Anterior cingulate cortex (tissue), 58 donors: ENCODE measurements around the gene CEMIP.
A peak's percentile ranks its signal among the peaks of the same experiment; 100 is the strongest.

Experiments
- DNase-seq, 58 donors: peaks; one replicate each; lab custom pipeline; 2025; lab: John Stamatoyannopoulos, UW

Gene CEMIP

GRCh38 chr15:80779658-80780415 is 667 bp downstream of the CEMIP start:
- DNase-seq: peak in 8 of 58 donors; percentile 4 to 29 (median 18)

DNA sequence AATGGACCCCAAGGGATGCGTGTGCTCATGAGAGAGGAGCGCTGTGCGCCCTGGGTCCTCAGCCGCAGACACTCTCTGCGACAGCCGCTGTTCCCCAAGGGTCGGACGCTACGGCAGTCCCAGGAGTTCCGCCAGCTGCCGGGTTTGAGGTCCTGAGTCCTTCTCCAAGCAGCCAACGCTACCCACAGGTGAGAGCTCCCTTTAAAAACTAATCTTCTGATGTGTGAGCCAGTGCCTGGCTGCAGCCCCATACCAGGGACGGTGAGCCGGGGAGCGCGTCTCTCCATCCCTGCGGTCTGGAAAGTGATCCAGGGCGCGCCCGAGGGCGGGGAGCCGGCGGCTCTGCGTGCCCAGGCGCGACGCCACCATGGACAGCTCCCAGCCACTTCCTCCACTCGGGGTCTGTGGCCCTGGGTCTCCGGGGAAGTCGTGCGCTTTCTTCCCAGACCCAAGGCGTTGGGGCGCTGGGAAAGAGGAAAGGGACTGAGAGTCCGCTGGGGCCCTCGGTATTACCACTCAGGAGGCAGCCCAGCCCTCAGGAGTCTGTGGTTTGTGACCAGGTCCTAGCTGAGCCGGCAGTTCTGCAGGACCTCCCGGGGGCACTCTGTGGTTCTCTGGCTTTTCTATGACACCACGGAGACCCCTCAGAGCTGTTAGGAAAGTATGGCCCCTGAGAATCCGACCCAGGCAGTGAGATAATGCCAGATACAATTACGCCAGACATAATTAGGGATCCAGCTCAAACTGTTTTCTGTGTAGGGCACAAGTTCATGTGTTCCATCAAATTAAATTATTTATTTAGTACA is 1.4 kb downstream of the CEMIP start:
- DNase-seq: peak in 2 of 58 donors; percentile 13 to 39

GRCh38 chr15:80783260-80783659 is 4.1 kb downstream of the CEMIP start:
- DNase-seq: no peak

- DNase-seq: no peak
Measured at GRCh38 chr15:80785335-80785734, 6.2 kb downstream of the CEMIP start.

- no peak for DNase-seq
Measured at GRCh38 chr15:80785811-80786354, 6.7 kb downstream of the CEMIP start.

DNA sequence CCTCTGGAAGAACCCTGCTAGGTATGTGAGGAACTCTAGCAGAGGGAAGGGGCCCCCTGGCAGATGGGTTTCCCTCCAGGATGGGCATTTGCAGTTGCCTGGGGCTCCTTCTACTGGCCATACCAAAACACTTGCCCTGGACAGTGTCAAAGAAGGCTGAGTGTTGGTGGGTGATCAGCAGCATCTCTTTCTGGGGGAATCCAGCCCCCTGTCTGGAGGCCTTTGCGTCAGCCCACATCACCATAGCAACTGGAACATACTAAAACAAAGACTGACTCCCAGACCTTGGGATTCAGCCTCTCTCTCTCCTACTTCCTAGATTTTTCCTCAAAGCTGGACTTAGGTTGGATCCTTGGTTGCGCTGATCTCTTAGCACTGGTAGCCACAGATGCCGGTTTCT is 8.1 kb downstream of the CEMIP start:
- DNase-seq: no peak

DNA sequence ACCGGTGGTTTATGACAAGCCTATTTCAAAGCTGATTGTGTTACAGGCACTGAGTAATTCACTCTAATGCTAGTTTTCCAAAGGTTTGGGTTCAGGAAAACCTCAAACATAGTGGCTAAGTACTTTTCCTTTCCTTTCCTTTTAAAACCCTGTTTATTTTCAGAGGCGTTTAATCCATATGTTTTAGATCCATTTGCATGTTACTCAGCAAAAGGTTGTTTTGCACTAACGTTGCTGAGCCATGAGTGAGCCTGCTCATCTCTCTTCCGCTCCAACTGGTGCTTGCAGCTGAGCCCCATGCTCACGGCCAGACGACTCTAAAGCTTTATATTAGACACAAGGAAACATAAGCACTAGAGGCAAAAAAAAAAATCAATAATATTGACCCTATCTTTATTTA is 9.4 kb downstream of the CEMIP start:
- DNase-seq: peak in 8 of 58 donors; percentile 2 to 28 (median 12)

- no peak for DNase-seq
Measured at GRCh38 chr15:80789296-80789695, 10.1 kb downstream of the CEMIP start.

DNA sequence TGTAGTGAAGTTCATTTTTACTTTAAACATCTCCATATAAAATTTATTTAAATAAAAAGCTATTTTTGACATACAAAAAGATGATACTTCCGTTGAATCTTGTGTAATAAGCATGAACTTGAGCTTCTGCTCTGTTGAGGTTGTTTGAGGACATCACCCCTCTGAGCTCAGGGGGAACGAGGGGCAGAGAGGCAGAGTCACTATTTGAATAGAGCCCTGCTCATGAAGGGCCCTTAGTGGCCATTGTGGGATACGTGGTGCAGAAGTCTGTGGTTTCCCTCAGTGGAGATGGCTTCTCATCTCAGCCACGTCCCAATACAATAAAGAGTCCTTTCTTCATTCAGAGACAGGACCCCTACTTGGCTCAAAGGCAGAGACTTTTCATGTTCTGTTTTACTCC is 10.6 kb downstream of the CEMIP start:
- DNase-seq: no peak

DNA sequence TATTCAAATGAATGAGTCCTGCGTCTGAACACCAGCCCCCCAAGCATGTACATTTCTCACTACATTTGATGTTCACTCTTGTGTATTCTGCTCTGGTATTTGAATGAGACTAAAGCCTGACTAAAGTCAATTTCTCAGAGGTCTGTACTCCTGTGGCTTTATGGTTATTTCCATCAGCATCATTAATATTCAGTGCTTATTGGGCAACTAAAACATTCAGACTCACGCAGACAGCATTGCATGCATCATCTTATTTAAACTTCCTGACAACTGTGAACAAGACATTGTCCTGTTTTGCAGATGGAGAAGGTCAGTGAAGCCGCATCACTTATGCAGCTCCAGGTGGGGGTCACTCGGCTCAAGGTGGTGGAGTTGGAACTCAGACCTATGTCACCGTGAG is 11.1 kb downstream of the CEMIP start:
- no peak for DNase-seq

GRCh38 chr15:80791004-80791403 is 11.8 kb downstream of the CEMIP start:
- DNase-seq: no peak

- DNase-seq: no peak
Measured at GRCh38 chr15:80796407-80796806, 17.2 kb downstream of the CEMIP start.

- no peak for DNase-seq
Measured at GRCh38 chr15:80798911-80799310, 19.7 kb downstream of the CEMIP start.

- no peak for DNase-seq
Measured at GRCh38 chr15:80800067-80800466, 20.9 kb downstream of the CEMIP start.

DNA sequence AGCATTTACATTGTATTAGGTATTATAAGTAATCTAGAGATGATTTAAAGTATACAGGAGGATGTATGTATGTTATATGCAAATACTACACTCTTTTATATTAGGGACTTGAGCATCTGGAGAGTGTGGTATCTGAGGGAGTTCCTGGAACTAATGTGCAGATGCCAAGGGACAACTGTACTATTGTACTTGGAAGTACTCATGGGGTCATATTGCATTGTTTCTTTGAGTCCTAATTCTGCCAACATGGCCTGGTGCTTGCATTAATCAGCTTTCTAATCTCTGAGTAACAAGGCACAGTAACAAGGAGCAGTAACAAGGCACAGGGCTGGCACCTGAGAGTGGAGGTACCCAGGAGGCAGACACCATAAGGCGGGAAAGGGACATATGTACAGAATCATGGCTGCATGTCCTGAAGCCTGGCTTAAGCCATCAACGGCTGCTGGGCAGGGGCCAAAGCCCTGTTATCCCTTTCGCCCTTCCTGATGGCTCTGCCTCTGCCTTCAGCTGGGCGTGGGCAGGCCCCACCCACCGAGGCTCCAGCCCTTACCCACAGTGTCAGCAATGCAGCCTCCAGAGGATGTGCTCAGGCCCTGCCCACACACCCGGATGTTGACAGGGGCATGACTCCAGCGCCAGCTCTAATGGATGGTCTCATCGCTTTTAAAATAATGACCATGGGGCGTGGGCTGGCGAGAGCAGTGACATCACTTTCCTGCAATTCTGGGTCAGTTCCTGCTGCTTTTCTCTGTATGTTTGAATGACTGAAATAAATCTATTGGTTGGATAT is 22.9 kb downstream of the CEMIP start:
- no peak for DNase-seq

DNA sequence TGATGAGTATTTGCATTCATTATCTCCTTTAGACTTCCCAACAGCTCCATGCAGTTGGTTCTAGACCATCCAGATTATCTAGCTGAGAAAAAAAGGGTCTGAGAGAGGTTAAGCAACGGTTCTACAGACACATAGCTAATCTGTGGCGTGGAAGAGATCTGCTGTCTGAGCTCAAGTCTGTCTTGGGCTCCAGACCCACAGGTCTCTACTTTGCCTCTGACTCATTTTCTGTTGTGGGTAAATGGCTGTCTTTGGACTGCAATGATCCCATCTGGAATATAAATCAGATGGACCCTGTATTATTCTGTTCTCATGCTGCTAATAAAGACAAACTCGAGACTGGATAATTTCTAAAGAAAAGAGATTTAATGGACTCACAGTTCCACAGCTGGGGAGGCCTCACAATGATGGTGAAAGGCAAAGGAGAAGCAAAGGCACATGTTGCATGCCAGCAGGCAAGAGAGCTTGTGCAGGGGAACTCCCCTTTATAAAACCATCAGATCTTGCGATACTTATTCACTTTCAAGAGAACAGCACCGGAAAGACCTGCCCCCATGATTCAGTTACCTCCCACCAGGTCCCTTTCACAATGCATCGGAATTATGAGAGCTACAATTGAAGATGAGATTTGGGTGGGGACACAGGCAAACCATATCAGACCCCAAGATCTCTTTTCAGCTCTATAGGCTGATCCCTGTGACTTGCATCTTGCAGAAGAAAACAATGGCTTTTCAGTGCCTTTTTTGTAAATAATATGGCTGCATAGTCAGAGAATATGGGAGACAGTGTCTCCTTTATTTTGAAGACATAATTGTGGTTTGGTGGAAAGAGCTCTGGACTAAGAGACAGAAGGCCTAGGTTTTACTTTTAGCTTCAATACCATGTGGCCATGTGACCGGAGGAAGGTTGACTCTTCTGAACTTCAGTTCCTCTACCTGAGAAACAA is 24.7 kb downstream of the CEMIP start:
- DNase-seq: no peak

DNA sequence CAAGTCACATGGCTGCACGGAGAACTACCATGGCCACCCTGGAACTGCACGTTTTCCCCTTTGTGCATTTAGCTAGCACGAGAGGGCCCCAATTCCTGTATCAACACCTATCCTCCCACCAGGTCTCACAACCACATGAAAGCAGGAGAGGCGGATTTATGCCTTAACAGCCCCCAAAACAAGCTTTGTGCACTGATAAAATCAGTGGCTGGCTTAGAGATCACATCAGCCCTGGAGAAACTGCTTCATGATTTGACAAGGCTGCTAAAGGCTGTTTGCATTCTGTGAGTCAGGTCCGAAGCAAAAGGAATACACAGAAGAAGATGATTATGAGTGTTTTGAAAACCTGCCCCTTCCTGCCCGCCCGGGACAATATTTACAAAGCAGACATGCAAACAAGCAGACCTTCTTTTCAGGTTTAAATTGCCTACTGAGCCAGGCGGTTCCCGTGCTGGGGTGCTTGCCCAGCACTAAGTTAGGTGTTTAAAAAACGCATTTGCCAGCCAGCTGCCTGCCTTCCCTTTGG is 25.9 kb downstream of the CEMIP start:
- no peak for DNase-seq

- DNase-seq: no peak
Measured at GRCh38 chr15:80811781-80812315, 32.7 kb downstream of the CEMIP start.

DNA sequence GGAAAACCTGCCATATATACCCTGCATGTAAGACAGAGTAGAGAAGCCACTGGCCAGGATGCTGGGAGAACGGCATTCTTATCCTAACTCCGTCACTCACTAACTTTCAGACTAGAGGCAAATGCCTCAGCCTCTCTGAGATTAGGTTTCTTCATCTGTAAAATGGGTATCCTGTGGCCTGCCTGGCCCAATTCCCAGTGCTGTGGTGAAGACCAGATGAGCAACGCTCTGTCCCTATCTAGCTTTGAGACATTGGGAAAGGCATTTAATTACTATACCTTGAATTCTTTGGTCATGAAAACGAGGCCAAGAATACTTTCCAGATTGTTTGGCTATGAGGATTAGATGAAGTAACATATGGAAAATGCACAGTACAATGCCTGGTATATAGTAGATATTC is 35.9 kb downstream of the CEMIP start:
- no peak for DNase-seq
